Thyroid gland (tissue), 4 donors: ENCODE data around the gene BMP6. TPM values are rescaled to one million over a fixed set of nuclear protein-coding genes. Genes with fewer than 3 reads are reported as not detected.

Experiments
- DNase-seq, 2 donors: peaks; one replicate each; pipeline ENCODE4 v3.0.0-alpha.2; 2019
- H3K27ac ChIP-seq, 3 donors: fragments of 200-600 bp; sonication (generic); 1 replicate in 2 of 3; 2 replicates in 1 of 3; pipeline ENCODE4 v1.5.1; 2016 to 2019; ENCODE audit warnings: mild to moderate bottlenecking in 1 of 3, moderate library complexity in 1 of 3
- H3K27me3 ChIP-seq: fragments of 200-600 bp; sonication (generic); one replicate; pipeline ENCODE4 v1.5.1; 2019
- H3K36me3 ChIP-seq, 2 donors: fragments of 200-600 bp; sonication (generic); one replicate each; pipeline ENCODE4 v1.5.1; 2016 to 2019
- H3K4me1 ChIP-seq, 2 donors: fragments of 200-600 bp; sonication (generic); one replicate each; pipeline ENCODE4 v1.5.1; 2017 to 2019
- H3K4me3 ChIP-seq, 3 donors: fragments of 200-600 bp; sonication (generic); replicated peaks in 1 of 3; 1 replicate in 2 of 3; 2 replicates in 1 of 3; pipeline ENCODE4 v1.5.1; 2016; ENCODE audit warnings: mild to moderate bottlenecking in 1 of 3
- H3K9me3 ChIP-seq: fragments of 200-600 bp; sonication (generic); one replicate; pipeline ENCODE4 v1.5.1; 2017
- POLR2A ChIP-seq, 2 donors: fragments of 450-650 bp; IDR thresholded peaks; one replicate each; pipeline ENCODE4 v1.6.1; 2017; ENCODE audit warnings: antibody characterized with exemption in 2 of 2, mild to moderate bottlenecking in 2 of 2, moderate library complexity in 1 of 2
- WGBS, 2 donors: methylation state at CpG; one replicate each; pipeline ENCODE4 v1.1.5; 2017; 5-methylcytosine and 5-hydroxymethylcytosine counted together
- intact Hi-C: fragments of 100-400 bp; cut with DNase I; formaldehyde crosslinking; loops from one replicate; pipeline ENCODE4 v1.15.1; 2023
- total RNA-seq, 4 donors: library from RNA; depleted of rRNA; stranded (reverse); fragments of >200 nt; gene quantifications; one replicate each; pipeline ENCODE4 v1.2.3, GENCODE V29; 2016
- TF ChIP-seq, protein P1 (sequence below), 6 experiments: fragments of 200-600 bp in 3 of 6; fragments of 450-650 bp in 3 of 6; sonication (generic) in 3 of 6; IDR thresholded peaks; one replicate each; pipeline ENCODE4 v1.5.1; 2016 to 2019; ENCODE audit warnings: antibody characterized with exemption in 6 of 6, mild to moderate bottlenecking in 2 of 6, inconsistent platforms in 1 of 6, moderate library complexity in 1 of 6

BMP6 gene
- total RNA-seq, 4 donors from 2014 or later = 0.78 to 3.1 (median 1.9) TPM

DNA sequence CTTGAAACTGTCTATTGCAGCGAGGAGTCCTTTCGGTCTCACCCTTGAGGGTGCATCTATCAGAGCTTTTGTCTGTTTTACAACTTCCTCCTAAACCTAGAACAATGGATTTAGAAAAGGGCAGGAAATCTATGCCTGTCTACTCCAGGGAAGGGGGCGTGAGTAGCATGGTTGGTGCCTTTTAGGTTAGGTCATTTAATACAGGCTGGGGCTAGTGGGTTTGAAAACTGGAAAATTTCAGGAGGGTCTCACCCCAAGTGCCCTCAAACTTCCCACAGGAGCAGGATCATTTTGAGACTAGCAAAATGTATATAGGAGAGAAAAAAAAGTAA is 33.5 kb upstream of the BMP6 start:
- 67 to 82% methylated on average over 3 of the region's 3 CpGs for WGBS, 2 donors
- Histone ChIP-seq H3K27me3 (no peaks in the 10 kb centered on the region), H3K4me3 (no peak overlapping the region), H3K36me3 (no peaks in the 10 kb centered on the region), H3K9me3 (no peaks in the 10 kb centered on the region), H3K4me1 (peaks cover 4 to 7% of the 10 kb centered on the region in 2 donors), H3K27ac (no peak overlapping the region)
- TF ChIP-seq, protein P1, sequence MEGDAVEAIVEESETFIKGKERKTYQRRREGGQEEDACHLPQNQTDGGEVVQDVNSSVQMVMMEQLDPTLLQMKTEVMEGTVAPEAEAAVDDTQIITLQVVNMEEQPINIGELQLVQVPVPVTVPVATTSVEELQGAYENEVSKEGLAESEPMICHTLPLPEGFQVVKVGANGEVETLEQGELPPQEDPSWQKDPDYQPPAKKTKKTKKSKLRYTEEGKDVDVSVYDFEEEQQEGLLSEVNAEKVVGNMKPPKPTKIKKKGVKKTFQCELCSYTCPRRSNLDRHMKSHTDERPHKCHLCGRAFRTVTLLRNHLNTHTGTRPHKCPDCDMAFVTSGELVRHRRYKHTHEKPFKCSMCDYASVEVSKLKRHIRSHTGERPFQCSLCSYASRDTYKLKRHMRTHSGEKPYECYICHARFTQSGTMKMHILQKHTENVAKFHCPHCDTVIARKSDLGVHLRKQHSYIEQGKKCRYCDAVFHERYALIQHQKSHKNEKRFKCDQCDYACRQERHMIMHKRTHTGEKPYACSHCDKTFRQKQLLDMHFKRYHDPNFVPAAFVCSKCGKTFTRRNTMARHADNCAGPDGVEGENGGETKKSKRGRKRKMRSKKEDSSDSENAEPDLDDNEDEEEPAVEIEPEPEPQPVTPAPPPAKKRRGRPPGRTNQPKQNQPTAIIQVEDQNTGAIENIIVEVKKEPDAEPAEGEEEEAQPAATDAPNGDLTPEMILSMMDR (IDR thresholded peaks at IDR 0.05) = no peak
- no peak for TF ChIP-seq POLR2A (IDR thresholded peaks at IDR 0.05)
- intact Hi-C loops = no loop called here
- DNase-seq = no peak

DNA sequence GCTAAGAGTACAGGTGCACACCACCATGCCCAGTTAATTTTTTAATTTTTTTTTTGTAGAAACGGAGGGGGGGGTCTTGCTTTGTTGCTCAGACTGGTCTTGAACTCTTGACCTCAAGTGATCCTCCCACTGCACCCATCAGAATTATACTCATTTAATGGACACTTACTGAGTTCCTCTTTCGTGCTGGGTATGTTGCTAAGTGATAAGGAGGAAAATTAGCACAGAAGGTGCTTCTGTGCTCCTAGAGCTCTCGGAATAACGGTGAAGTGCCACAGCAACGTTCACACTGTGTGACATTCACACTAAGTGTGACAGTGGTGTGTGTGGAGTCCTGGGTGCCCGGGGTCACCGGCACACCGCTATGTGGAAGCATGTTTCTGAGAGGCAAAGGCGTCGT is 32.1 kb upstream of the BMP6 start:
- 90% methylated on average over 10 of the region's 10 CpGs for WGBS, 2 donors
- intact Hi-C loops = no loop called here
- no peak overlapping the region for H3K4me3 ChIP-seq
- DNase-seq = no peak
- no peaks in the 10 kb centered on the region for H3K36me3 ChIP-seq
- no peaks in the 10 kb centered on the region for H3K27me3 ChIP-seq
- H3K4me1 ChIP-seq = peaks cover 9 to 12% of the 10 kb centered on the region in 2 donors
- no peaks in the 10 kb centered on the region for H3K9me3 ChIP-seq
- H3K27ac ChIP-seq = no peak overlapping the region
- TF ChIP-seq, protein P1 (IDR thresholded peaks at IDR 0.05) = no peak
- no peak for TF ChIP-seq POLR2A (IDR thresholded peaks at IDR 0.05)

DNA sequence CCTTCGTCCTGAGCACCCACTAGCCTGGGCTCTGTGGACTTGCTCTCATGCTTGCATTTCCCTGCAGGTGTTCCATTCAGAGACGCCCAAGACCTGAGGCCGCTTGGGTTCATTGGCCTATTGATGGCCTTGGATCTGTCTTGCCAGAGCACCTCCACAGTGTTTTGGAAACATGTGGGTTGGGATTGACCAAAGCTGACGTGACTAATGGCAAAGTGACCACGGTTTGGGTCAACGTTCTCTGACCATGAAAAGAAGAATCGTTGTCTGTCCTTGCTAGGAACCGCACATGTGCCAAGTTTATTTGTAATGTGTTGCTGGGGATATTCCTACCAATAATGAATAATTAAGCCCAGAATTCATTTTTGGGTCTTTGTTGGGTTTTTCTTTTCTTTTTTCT is 29.8 kb upstream of the BMP6 start:
- Histone ChIP-seq H3K4me1 (peaks cover 5 to 12% of the 10 kb centered on the region in 2 donors), H3K9me3 (no peaks in the 10 kb centered on the region), H3K27me3 (no peaks in the 10 kb centered on the region), H3K27ac (no peak overlapping the region), H3K36me3 (no peaks in the 10 kb centered on the region), H3K4me3 (no peak overlapping the region)
- no peak for DNase-seq
- 90 to 95% methylated on average over 8 of the region's 8 CpGs for WGBS, 2 donors
- intact Hi-C loops = no loop called here
- TF ChIP-seq, protein P1 (IDR thresholded peaks at IDR 0.05) = no peak
- no peak for TF ChIP-seq POLR2A (IDR thresholded peaks at IDR 0.05)

DNA sequence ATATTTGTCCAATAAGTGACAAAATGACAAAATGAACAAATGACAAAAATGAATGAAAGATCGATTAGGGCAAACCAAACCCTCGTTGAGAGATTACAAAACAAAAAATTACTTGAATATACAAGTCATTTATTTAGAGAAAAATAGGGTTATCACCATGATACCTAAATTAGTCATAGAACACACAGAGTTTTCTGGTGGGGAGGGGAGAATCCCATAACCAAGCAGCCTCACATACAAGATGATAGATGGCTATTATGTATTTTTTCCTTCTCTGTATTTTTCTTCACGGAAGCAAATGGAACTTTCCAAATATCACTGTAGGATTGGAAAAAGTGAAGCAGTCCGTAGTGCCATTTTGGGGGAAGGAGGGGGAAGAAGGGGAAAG is 28.5 kb upstream of the BMP6 start:
- Histone ChIP-seq H3K4me1 (peaks cover 5 to 12% of the 10 kb centered on the region in 2 donors), H3K27ac (peak overlapping the region; percentile 14 to 71 (median 61)), H3K9me3 (no peaks in the 10 kb centered on the region), H3K4me3 (no peak overlapping the region), H3K27me3 (no peaks in the 10 kb centered on the region), H3K36me3 (no peaks in the 10 kb centered on the region)
- 53 to 65% methylated on average over 4 of the region's 4 CpGs for WGBS, 2 donors
- no peak for DNase-seq
- TF ChIP-seq, protein P1 (IDR thresholded peaks at IDR 0.05) = no peak
- intact Hi-C loops = no loop called here

DNA sequence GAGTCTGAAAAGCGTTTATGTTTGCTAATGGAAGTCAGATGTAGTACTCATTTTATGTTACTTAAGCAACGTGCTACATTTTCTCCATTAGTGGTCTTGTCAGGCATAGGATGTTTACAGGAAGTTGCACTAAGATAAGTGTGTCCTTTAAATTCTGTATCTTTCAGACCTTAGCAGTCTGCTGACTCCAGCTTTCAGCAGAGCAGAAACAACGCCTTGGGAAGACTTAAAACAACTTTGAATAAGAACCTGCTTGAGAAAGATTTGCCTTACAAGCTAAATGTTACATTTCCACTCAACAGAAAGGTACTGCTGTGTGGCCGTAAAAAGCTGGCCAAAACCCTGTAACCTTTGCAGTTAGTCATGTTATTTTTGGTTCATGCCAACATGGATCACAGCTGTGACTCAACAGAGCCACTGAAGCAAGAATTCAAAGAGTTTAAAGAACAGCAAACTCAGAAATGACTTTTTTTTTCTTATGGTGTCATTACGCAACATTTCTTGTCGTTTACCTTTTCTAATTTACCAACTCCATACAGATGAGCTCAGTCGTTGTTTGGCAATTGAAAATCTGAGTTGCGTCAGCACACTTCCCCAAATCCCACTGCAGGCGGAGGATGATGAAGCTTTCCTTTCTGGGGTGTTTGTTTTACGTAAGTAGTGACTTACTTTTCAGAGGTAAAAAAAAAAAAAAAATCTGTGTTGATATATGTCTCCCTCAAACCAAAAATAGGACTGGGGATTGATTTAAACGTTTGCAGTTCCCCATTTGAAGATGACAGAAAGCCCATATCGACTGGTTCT is 27.9 kb upstream of the BMP6 start:
- intact Hi-C loops = no loop called here
- H3K4me1 ChIP-seq = peaks cover 5 to 12% of the 10 kb centered on the region in 2 donors
- DNase-seq = peak; percentile 37 to 59
- H3K27ac ChIP-seq = peak overlapping the region; percentile 14 to 71 (median 61)
- H3K36me3 ChIP-seq = no peaks in the 10 kb centered on the region
- H3K9me3 ChIP-seq = no peaks in the 10 kb centered on the region
- TF ChIP-seq, protein P1 (IDR thresholded peaks at IDR 0.05) = no peak
- no peak for TF ChIP-seq POLR2A (IDR thresholded peaks at IDR 0.05)
- 24 to 33% methylated on average over 12 of the region's 12 CpGs for WGBS, 2 donors
- no peaks in the 10 kb centered on the region for H3K27me3 ChIP-seq
- H3K4me3 ChIP-seq = no peak overlapping the region
